ENCODE results near the gene INO80. TPM values are rescaled to one million over a fixed set of nuclear protein-coding genes. Genes with fewer than 3 reads are reported as not detected.

The INO80 gene
- total RNA-seq, 2 experiments from 2014 or later: 31.7 to 35.1 TPM

- no peak for TF ChIP-seq EZH2phosphoT487 (IDR thresholded peaks at IDR 0.05; ENCODE audit: borderline replicate concordance, low read depth, low read length)
- TF ChIP-seq CTCF (conservative IDR thresholded peaks at IDR 0.05; ENCODE audit: low read length): no peak
- H3K4me1 ChIP-seq (ENCODE audit: insufficient read depth, low read length, poor library complexity, severe bottlenecking): peaks cover 25% of the 10 kb centered on the region
- peaks cover 6% of the 10 kb centered on the region; the same call in 1 of the 2 replicates for H3K79me2 ChIP-seq (ENCODE audit: insufficient read depth, low read depth, low read length)
- H3K36me3 ChIP-seq (ENCODE audit: insufficient read depth, low read length): peaks cover 20% of the 10 kb centered on the region
- H4K20me1 ChIP-seq (ENCODE audit: insufficient read depth, low read length): no peaks in the 10 kb centered on the region
- no peaks in the 10 kb centered on the region for H3K9me2 ChIP-seq (ENCODE audit: insufficient read depth, low read length)
- ChIA-PET POLR2A (interaction anchor here (1.1 kb wide), 1 partner anchor 10 kb away, joined by 3 read pairs; no protein-coding TSS in a partner anchor), CTCF (ENCODE audit: unreplicated experiment) (no interaction called here)
- intact Hi-C loops (cut with micrococcal nuclease; ENCODE audit: unreplicated experiment): no loop called here
- no peak overlapping the region for H2AFZ ChIP-seq (ENCODE audit: low read length)
- H3K27ac ChIP-seq (ENCODE audit: low read depth, low read length, poor library complexity, severe bottlenecking): no peak overlapping the region
- no peak overlapping the region for H3K4me2 ChIP-seq (ENCODE audit: low read length)
- H3K4me3 ChIP-seq (ENCODE audit: low read depth, low read length, poor library complexity, severe bottlenecking): no peak overlapping the region
- no TSS peak for BruUV-seq (replicated peaks)
- no peaks in the 10 kb centered on the region for H3K9me3 ChIP-seq (ENCODE audit: low read length)
- DNase-seq (ENCODE audit: low spot score): no peak
Observed at GRCh38 chr15:40956541-40956982, 159.5 kb downstream of the INO80 start.

GRCh38 chr15:40955930-40956540 lies 160.0 kb downstream of the INO80 start:
- intact Hi-C loops (cut with micrococcal nuclease; ENCODE audit: unreplicated experiment): no loop called here
- no peaks in the 10 kb centered on the region for H4K20me1 ChIP-seq (ENCODE audit: insufficient read depth, low read length)
- ChIA-PET POLR2A (interaction anchor here (1.1 kb wide), 1 partner anchor 9 kb away, joined by 3 read pairs; no protein-coding TSS in a partner anchor), CTCF (ENCODE audit: unreplicated experiment) (no interaction called here)
- no peaks in the 10 kb centered on the region for H3K9me3 ChIP-seq (ENCODE audit: low read length)
- no peak for DNase-seq (ENCODE audit: low spot score)
- no TSS peak for BruUV-seq (replicated peaks)
- H3K79me2 ChIP-seq (ENCODE audit: insufficient read depth, low read depth, low read length): peaks cover 6% of the 10 kb centered on the region; the same call in 1 of the 2 replicates
- H2AFZ ChIP-seq (ENCODE audit: low read length): no peak overlapping the region
- H3K4me1 ChIP-seq (ENCODE audit: insufficient read depth, low read length, poor library complexity, severe bottlenecking): peaks cover 26% of the 10 kb centered on the region
- no peak overlapping the region for H3K4me2 ChIP-seq (ENCODE audit: low read length)
- no peak overlapping the region for H3K27ac ChIP-seq (ENCODE audit: low read depth, low read length, poor library complexity, severe bottlenecking)
- H3K9me2 ChIP-seq (ENCODE audit: insufficient read depth, low read length): no peaks in the 10 kb centered on the region
- H3K4me3 ChIP-seq (ENCODE audit: low read depth, low read length, poor library complexity, severe bottlenecking): no peak overlapping the region
- TF ChIP-seq CTCF (conservative IDR thresholded peaks at IDR 0.05; ENCODE audit: low read length) (no peak), EZH2phosphoT487 (IDR thresholded peaks at IDR 0.05; ENCODE audit: borderline replicate concordance, low read depth, low read length) (no peak)
- peaks cover 20% of the 10 kb centered on the region for H3K36me3 ChIP-seq (ENCODE audit: insufficient read depth, low read length)

Measured in OCI-LY7 (cell line).